Measurements from ENCODE around the gene PIGQ.

The PIGQ gene

DNA sequence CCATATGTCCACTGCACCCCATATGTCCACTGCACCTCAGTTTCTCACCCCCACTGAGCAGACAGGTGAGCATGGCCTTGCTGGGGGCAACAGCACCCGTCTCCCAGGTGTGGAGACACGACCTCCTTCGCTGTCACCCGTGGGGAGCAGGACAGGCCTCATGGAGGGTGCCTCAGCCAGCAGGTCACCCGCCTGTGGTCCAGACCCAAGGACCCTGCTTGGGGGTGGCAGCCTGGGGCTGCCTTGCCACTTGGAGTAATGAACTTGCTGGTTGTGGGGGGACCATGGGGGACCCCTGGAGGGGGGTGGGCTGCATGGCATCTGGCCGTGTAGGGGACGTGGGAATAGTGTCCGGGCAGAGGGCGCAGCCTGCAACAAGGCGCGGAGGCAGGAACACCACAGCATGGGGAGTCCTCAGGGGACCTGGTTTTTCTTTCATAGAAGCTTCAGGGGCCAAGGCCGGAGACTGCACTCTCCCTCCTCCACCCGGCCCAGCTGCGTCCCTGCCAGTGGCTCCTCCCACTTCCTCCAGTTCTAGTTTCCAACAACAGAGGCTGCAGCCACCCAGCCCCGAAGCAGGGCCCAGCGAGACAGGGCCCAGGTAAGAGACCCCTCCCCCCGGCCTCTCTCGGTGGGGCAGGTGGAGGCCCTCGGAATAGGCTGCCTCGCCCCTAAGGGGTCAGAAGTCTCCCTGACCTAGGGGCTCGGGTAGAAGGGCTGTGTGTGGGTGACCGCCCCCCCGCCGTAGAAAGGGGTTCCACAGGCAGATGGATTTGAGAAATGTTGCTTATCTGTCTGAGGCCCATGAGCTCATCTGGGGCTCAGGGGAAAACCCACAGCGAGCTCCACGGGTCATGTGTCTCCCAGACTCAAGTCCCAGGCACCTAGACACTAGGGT, 3.0 kb upstream of the PIGQ start, which contains the start of gene NHLRC4:
TSS of gene NHLRC4 (plus strand) at position 531 of the 898 bp plus-strand sequence. CDS start 1,043 bp downstream, outside the sequence.
- in situ Hi-C loops (cut with HindIII; ENCODE audit: low sequenced_read_pairs): no loop called here

DNA sequence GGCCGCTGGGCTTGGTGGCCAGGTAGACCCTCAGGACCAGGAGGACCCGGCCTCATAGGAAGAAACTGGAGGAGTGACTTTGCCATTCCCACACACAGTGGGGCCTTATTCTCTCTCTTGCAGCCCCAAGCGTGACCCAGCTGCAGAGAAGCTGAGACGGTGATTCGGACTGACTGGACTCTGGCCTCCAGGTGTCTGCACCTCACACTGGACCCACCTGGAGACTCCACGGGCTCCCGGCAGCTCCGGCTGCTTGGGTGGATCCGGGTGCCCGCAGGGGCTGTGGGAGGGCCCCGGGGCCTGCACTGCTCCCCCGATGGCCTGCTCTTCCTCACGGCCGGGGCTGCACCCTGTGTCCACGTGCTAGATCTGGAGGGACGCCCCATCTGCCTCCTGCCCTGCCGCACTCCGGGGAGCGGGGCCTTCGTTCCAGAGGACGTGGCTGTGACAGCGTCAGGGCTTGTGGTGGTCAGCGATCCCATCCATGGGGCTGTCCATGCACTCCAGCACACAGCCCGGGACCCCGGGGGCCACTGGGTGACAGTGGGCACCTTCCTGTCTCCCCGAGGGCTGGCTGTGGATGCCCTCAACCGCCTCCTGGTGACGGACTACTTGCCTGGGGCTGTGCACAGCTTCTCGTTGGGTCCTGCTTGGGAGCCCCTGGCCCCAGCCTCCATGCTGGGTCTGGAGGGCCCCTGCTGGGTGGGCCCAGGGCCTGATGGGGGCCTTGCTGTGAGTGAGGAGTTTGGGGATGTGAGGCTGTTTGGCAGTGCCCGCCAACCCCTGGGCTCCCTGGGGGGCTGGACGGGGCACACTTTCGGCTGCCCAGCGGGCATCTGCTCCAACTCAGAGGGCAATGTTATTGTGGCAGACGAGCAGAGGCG, 2.2 kb upstream of the PIGQ start:
- in situ Hi-C loops (cut with HindIII; ENCODE audit: low sequenced_read_pairs): no loop called here

GRCh38 chr16:568401-569258, 1.1 kb upstream of the PIGQ start:
- in situ Hi-C loops (cut with HindIII; ENCODE audit: low sequenced_read_pairs): no loop called here

DNA sequence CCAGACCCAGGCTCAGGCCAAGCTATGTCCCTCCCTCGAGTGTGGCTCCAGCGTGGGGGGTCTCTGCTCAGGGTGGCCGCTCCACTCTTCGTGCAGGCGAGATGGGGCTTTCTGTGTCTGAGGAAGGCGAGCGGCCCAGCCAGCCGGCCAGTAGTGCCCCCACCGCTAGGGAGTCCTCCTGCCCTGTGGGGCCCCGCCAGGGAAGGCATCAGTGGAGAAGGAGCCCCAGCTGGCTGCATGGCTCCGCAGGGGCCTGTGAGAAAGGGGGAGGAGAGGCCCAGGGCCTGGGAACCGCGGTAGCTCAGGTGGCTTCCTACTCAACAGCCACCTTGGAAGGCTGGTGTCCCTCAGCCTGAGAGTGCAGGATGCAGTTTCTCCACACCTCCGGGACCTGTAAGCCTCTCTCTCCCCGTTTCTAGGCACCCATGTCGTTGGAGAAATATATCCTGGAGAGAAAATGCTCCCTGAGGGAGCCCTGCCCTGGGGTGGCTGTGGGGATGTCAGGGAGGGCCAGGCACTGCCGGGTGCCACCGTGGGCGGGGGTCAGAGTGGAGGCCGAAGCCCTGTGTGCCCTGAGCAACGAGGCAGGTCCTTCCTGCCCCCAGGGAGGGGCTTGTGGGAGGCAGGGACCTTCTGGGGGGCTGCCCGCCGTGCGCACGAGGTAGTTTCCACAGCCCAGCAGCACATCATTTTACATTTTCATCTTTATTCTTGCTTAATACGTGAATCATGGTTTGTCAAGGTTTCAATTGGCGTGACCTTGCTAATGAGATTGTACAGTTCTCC, 3.3 kb downstream of the PIGQ start:
- in situ Hi-C loops (cut with HindIII; ENCODE audit: low sequenced_read_pairs): no loop called here

GRCh38 chr16:574021-574760, 4.4 kb downstream of the PIGQ start:
- in situ Hi-C loops (cut with HindIII; ENCODE audit: low sequenced_read_pairs): no loop called here

DNA sequence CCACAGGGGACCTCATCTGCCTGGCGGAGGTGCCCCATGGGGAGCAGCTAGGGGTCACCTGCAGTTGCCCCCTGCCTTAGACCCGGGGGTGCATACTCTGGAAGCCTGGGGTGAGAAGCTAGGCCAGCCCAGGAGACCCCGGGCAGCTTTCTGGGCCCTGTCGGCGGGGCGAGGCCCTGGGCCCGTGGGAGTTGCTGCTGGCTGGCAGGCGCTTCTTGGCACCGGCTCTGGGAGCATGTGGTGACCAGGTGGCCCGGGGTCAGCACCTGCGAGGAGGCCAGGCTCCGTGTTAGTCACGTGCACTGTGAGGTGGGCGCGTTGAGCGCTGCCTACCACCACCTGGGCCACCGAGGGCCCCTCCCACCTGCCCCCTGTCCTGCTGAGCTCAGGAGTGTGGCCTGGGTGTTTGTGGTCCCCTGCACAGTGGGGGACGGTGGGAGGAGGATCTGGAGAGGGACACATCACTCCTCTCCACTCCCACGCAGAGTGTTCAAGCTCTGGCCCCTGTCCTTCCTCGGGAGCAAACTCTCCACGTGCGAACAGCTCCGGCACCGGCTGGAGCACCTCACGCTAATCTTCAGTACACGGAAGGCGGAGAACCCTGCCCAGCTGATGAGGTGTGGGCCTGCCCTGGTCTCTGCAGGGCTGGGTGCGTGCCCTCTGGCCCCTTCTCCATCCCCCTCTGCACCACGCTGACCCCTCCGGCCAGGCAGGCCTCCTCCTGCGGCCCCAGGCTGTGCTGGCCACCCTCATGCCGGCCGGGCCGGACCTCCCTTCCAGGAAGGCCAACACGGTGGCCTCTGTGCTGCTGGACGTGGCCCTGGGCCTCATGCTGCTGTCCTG, 5.8 kb downstream of the PIGQ start:
- in situ Hi-C loops (cut with HindIII; ENCODE audit: low sequenced_read_pairs): no loop called here

DNA sequence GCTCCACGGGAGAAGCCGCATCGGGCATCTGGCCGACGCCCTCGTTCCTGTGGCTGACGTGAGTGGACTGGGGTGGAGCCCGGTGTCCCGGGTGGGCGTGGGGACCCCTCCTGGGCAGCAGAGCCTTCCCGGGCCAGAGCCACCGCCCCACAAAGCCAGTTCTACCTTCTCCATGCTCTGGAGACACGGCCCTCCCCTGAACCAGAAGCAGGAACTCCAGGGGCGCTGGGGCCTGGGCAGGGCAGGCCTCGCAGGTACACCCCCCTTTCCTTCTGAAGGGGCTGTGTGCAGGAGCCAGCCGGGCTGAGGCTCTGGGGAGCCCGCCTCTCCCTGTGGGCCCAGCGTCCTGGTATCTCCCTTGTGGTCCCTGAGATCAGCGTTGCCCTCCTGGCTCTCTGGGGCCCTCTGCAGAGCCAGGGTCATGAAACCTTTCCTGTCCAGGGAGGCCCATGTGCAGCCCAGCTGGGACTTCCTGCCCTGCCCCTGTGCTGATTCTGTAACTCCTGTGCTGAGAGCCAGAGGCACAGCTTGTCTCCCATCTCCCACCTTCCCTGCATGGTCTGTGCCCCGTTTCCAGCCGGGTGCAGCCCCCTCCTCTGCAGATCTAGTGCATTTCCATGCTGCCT, 6.5 kb downstream of the PIGQ start:
- in situ Hi-C loops (cut with HindIII; ENCODE audit: low sequenced_read_pairs): no loop called here

DNA sequence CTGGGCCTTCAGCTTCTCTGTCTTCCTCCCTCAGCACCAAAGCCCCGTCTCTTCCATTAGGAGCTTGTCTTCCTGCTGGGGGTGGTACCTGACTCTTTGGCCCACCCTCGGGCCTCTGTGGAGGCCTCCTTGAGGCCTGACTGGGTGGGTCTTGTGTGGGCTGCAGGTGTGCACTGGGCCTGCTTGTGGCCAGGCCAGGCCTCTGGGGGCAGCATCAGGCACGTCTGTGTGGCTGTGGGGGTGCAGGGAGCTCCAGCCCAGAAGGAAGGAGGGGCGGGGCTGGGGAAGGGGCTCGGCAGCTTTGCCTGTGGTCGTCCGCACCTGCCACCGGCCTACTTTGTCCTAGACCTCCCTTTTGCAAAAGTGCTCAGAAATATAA, 7.0 kb downstream of the PIGQ start:
- in situ Hi-C loops (cut with HindIII; ENCODE audit: low sequenced_read_pairs): no loop called here

- in situ Hi-C loops (cut with HindIII; ENCODE audit: low sequenced_read_pairs): no loop called here
Observed at GRCh38 chr16:577796-578195, 8.0 kb downstream of the PIGQ start.

- in situ Hi-C loops (cut with HindIII; ENCODE audit: low sequenced_read_pairs): no loop called here
Observed at GRCh38 chr16:578232-578869, 8.6 kb downstream of the PIGQ start.

DNA sequence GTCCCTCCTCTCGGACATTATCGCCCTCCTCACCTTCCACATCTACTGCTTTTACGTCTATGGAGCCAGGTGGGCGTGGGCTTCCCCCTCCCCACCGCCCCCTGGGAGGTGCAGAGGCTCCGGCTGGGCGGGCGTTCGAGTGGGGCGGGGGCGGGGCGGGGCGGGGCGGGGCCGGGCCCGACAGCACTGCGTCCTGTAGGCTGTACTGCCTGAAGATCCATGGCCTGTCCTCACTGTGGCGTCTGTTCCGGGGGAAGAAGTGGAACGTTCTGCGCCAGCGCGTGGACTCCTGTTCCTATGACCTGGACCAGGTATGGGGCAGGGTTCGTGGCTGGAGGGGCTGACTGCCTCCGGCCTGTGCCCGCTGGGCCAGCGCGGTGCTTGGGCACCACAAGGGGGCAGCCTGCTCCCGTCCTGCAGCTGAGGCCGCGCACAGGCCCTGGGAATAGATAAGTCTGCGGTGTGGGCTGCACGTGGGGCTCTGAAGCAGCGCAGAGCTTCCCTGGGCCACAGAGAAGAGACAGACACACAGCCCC, 9.2 kb downstream of the PIGQ start:
- in situ Hi-C loops (cut with HindIII; ENCODE audit: low sequenced_read_pairs): no loop called here

DNA sequence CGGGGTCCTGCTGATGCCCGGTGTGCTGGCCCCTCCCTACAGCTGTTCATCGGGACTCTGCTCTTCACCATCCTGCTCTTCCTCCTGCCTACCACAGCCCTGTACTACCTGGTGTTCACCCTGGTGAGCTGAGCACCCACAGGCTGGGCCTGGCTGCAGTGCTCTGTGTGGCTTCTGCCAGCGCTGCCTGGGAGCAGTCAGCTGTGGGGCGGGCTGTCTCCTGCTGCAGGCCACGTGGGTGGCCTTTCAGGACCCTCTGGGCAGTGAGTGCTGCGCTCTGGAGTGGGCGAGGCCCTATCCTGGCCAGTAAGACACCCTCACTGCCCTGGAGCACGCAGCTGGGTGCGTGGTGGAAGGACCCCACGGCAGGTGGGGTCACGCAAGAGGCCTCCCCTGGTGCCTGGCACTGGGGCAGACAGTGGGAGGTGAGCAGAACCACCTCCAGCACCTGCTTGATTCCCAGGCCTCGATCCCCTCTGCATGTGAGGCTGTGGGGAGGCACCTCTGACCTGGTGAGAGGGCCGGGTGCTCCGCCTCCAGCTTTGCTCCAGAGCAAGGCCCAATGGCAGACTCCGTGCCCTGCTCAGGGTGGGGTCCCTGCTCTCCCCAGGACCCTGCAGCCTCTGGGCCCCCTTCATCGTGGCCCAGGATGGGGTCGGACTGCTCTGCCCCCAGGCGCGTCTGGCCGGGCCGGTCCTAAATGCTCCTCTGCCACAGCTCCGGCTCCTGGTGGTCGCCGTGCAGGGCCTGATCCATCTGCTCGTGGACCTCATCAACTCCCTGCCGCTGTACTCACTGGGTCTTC, 10.6 kb downstream of the PIGQ start:
- in situ Hi-C loops (cut with HindIII; ENCODE audit: low sequenced_read_pairs): no loop called here

- in situ Hi-C loops (cut with HindIII; ENCODE audit: low sequenced_read_pairs): no loop called here
Observed at GRCh38 chr16:580946-581498, 11.3 kb downstream of the PIGQ start.

DNA sequence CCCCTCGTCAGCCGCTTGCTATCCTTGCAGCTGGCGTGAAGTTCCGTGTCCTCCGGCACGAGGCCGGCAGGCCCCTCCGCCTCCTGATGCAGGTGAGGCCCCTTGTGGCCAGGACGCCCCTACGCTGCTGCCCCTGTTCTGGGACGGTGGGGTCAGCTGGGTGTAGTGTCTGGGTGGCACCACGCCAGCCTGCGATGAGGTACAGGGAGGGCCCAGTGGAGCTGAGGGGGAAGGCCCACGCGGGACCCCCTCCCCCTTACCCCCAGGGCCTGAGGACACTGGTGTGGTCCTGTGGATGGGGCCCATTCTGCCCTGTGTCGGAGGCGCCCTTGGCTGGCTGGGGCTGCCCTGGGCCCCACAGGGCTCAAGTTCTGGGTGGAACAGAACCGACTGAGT, 12.4 kb downstream of the PIGQ start:
- in situ Hi-C loops (cut with HindIII; ENCODE audit: low sequenced_read_pairs): no loop called here

GRCh38 chr16:582614-583331, 13.0 kb downstream of the PIGQ start:
- in situ Hi-C loops (cut with HindIII; ENCODE audit: low sequenced_read_pairs): no loop called here

GRCh38 chr16:583470-583814, 13.7 kb downstream of the PIGQ start:
- in situ Hi-C loops (cut with HindIII; ENCODE audit: low sequenced_read_pairs): no loop called here

All from DLD1 (cell line).